Neuronal stem cell (in vitro differentiated cells): ENCODE data around the gene DHX30.

Experiments used
- DNase-seq: peaks from one replicate; pipeline ENCODE4 v3.0.0-alpha.2; 2013; ENCODE audit warnings: low spot score
- H2AFZ ChIP-seq: one replicate; pipeline ENCODE4 v1.6.1; 2013; ENCODE audit warnings: mild to moderate bottlenecking, low read length, inconsistent platforms
- H2AK5ac ChIP-seq: 2 replicates; pipeline ENCODE4 v1.6.1; 2013; ENCODE audit warnings: low read depth, mild to moderate bottlenecking, inconsistent platforms, low read length, moderate library complexity, mixed read lengths
- H2BK120ac ChIP-seq: 2 replicates; pipeline ENCODE4 v1.6.1; 2013; ENCODE audit warnings: low read depth, mild to moderate bottlenecking, inconsistent platforms, low read length, moderate library complexity, mixed read lengths
- H2BK12ac ChIP-seq: one replicate; pipeline ENCODE4 v1.6.1; 2013; ENCODE audit warnings: low read length, inconsistent platforms
- H2BK15ac ChIP-seq: 2 replicates; pipeline ENCODE4 v1.6.1; 2013; ENCODE audit warnings: mild to moderate bottlenecking, low read length, inconsistent platforms, mixed read lengths
- H2BK5ac ChIP-seq: one replicate; pipeline ENCODE4 v1.6.1; 2013; ENCODE audit warnings: inconsistent platforms, mild to moderate bottlenecking, low read length, moderate library complexity
- H3K14ac ChIP-seq: one replicate; pipeline ENCODE4 v1.6.1; 2013; ENCODE audit warnings: low read length, inconsistent platforms
- H3K18ac ChIP-seq: 2 replicates; pipeline ENCODE4 v1.6.1; 2013; ENCODE audit warnings: low read length, inconsistent platforms
- H3K23ac ChIP-seq: 2 replicates; pipeline ENCODE4 v1.6.1; 2013; ENCODE audit warnings: low read depth, mild to moderate bottlenecking, mixed read lengths, low read length, inconsistent platforms; ENCODE audit not compliant: poor library complexity
- H3K27ac ChIP-seq: replicated peaks from 3 replicates; pipeline ENCODE4 v1.5.1; 2013; ENCODE audit warnings: low read length, inconsistent platforms
- H3K27me3 ChIP-seq, 3 experiments: 2 replicates each; pipeline ENCODE4 v1.6.1; 2013; ENCODE audit warnings: low read length in 3 of 3, mild to moderate bottlenecking in 2 of 3, inconsistent platforms in 1 of 3, low read depth in 1 of 3, mixed read lengths in 1 of 3, moderate library complexity in 1 of 3; ENCODE audit not compliant: control insufficient read depth in 3 of 3, insufficient read depth in 3 of 3
- H3K36me3 ChIP-seq, 2 donors: replicated peaks in 1 of 2; 2 replicates each; pipeline ENCODE4 v1.6.1; 2013; ENCODE audit warnings: low read length in 2 of 2; ENCODE audit not compliant: control insufficient read depth in 2 of 2, insufficient read depth in 2 of 2
- H3K4ac ChIP-seq: 2 replicates; pipeline ENCODE4 v1.6.1; 2013; ENCODE audit warnings: inconsistent platforms, mild to moderate bottlenecking, low read length, moderate library complexity
- H3K4me1 ChIP-seq, 2 donors: 1 replicate in 1 of 2; 2 replicates in 1 of 2; pipeline ENCODE4 v1.6.1; 2013; ENCODE audit warnings: low read length in 2 of 2, low read depth in 1 of 2; ENCODE audit not compliant: control insufficient read depth in 2 of 2, insufficient read depth in 1 of 2
- H3K4me2 ChIP-seq: one replicate; pipeline ENCODE4 v1.6.1; 2013; ENCODE audit warnings: mild to moderate bottlenecking, low read length, inconsistent platforms; ENCODE audit not compliant: insufficient read depth, poor library complexity, severe bottlenecking
- H3K4me3 ChIP-seq, 2 donors: 2 replicates each; pipeline ENCODE4 v1.5.1; 2013; ENCODE audit warnings: low read length in 2 of 2, mild to moderate bottlenecking in 2 of 2, inconsistent platforms in 1 of 2, moderate library complexity in 1 of 2
- H3K79me1 ChIP-seq: one replicate; pipeline ENCODE4 v1.6.1; 2013; ENCODE audit warnings: low read depth, mild to moderate bottlenecking, inconsistent platforms, low read length, moderate library complexity
- H3K9ac ChIP-seq: one replicate; pipeline ENCODE4 v1.6.1; 2013; ENCODE audit warnings: mild to moderate bottlenecking, low read depth, low read length, inconsistent platforms; ENCODE audit not compliant: poor library complexity
- H3K9me3 ChIP-seq, 2 donors: replicated peaks in 1 of 2; 2 replicates each; pipeline versions ENCODE3 to v1.6.1; 2013; ENCODE audit warnings: low read length in 2 of 2, mild to moderate bottlenecking in 2 of 2, inconsistent platforms in 1 of 2, low read depth in 1 of 2, mixed read lengths in 1 of 2, moderate library complexity in 1 of 2; ENCODE audit not compliant: control insufficient read depth in 2 of 2, insufficient read depth in 1 of 2
- H4K8ac ChIP-seq: one replicate; pipeline ENCODE4 v1.6.1; 2013; ENCODE audit warnings: low read depth, mild to moderate bottlenecking, inconsistent platforms, low read length, moderate library complexity
- H4K91ac ChIP-seq: one replicate; pipeline ENCODE4 v1.6.1; 2013; ENCODE audit warnings: low read length, low read depth, mild to moderate bottlenecking, inconsistent platforms; ENCODE audit not compliant: poor library complexity
- WGBS, 2 donors: extraction: QIAGEN DNeasy Blood & Tissue Kit; methylation state at CpG; one replicate each; pipeline ENCODE4 v1.1.7; 2013; ENCODE audit warnings: missing lambda C conversion rate in 2 of 2, mixed read lengths in 1 of 2; ENCODE audit not compliant: insufficient read length in 2 of 2, insufficient replicate concordance in 1 of 2; ENCODE audit errors: extremely low coverage in 2 of 2; 5-methylcytosine and 5-hydroxymethylcytosine counted together

Gene DHX30

DNA sequence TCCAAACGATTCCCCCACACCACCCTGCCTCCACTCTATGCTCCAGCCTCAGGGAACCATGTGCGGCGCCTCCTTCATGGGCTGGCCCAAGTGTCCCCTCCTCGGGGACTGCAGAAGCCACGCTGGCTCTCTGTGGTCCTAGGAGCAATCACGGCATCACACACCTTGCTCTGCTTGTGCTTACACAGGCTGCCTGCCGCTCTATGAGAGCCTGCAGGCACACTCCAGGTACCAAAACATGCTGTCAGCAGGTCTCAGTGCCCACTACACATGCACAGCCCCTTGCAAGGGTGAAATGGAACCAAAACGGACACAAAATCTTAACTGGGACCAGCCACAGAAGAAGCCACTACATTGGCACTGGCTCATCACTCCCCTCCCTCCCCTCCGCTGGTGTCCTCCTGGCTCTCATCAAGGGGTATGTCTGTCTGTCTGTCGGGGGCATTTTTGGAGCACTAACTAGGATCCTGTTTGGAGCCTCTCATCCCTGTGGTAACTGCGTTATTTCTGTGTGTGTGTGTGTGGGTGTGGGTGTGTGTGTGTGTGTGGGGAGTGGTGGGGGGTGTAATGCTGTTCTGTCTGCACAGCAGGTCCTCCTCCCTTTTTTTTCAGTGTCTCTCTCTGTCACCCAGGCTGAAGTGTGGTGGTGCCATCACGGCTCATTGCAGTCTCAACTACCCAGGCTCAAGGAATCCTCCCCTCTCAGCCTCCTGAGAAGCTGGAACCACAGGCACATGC is 60.6 kb downstream of the DHX30 start:
- H2BK5ac ChIP-seq = peak overlapping the region; percentile 63
- H2BK120ac ChIP-seq = no peak overlapping the region
- H3K4me2 ChIP-seq = no peak overlapping the region
- H3K23ac ChIP-seq = peak overlapping the region; percentile 82
- H4K8ac ChIP-seq = no peak overlapping the region
- H3K79me1 ChIP-seq = peaks cover 4% of the 10 kb centered on the region
- peak overlapping the region; percentile 91 for H3K4ac ChIP-seq
- H3K27ac ChIP-seq = no peak overlapping the region
- no peak overlapping the region for H3K9ac ChIP-seq
- H3K4me1 ChIP-seq = peaks cover 0 to 8% of the 10 kb centered on the region in 2 donors
- no peak overlapping the region for H3K14ac ChIP-seq
- H3K36me3 ChIP-seq = peaks cover 33 to 75% of the 10 kb centered on the region in 2 donors
- no peak overlapping the region for H2AFZ ChIP-seq
- no peak for DNase-seq
- no peak overlapping the region for H2BK15ac ChIP-seq
- peak overlapping the region; percentile 78 for H3K18ac ChIP-seq
- H3K27me3 ChIP-seq = no peaks in the 10 kb centered on the region
- H2AK5ac ChIP-seq = no peak overlapping the region
- no peak overlapping the region for H2BK12ac ChIP-seq
- H3K4me3 ChIP-seq = no peak overlapping the region
- no peaks in the 10 kb centered on the region for H3K9me3 ChIP-seq
- no peak overlapping the region for H4K91ac ChIP-seq
- WGBS, 2 donors = no CpG with 5 or more reads among the region's 12 CpGs

DNA sequence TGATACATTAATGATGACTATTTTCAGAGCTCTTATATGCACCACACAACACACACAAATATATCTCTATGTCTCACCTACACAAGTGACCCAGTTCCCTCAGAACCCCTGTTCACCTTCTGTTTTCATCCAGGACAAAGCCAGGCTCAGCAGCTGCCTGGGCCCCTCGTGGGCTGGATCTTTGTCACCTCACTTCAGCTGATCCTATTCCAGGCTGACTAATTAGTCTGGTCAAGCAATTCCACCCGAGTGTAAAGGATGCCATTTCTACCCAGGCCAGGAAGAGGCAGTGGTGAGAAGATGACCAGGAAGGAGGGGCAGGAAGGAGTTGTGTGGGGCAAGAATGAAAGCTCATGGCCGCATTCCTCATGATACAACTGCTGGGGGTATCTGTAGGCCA is 62.3 kb downstream of the DHX30 start:
- H3K18ac ChIP-seq = no peak overlapping the region
- H2AK5ac ChIP-seq = no peak overlapping the region
- no peak overlapping the region for H3K4me3 ChIP-seq
- no peak overlapping the region for H3K27ac ChIP-seq
- H2BK12ac ChIP-seq = no peak overlapping the region
- H3K14ac ChIP-seq = no peak overlapping the region
- H2BK5ac ChIP-seq = no peak overlapping the region
- H2BK120ac ChIP-seq = no peak overlapping the region
- no peak overlapping the region for H3K9ac ChIP-seq
- no peaks in the 10 kb centered on the region for H3K9me3 ChIP-seq
- no peak overlapping the region for H3K23ac ChIP-seq
- peaks cover 4% of the 10 kb centered on the region for H3K79me1 ChIP-seq
- H3K4me2 ChIP-seq = no peak overlapping the region
- no peak overlapping the region for H2BK15ac ChIP-seq
- no peak for DNase-seq
- no peak overlapping the region for H2AFZ ChIP-seq
- no CpG with 5 or more reads among the region's 3 CpGs for WGBS, 2 donors
- peaks cover 0 to 8% of the 10 kb centered on the region in 2 donors for H3K4me1 ChIP-seq
- H3K27me3 ChIP-seq = no peaks in the 10 kb centered on the region
- H3K4ac ChIP-seq = no peak overlapping the region
- no peak overlapping the region for H4K8ac ChIP-seq
- H4K91ac ChIP-seq = no peak overlapping the region
- peaks cover 35 to 79% of the 10 kb centered on the region in 2 donors for H3K36me3 ChIP-seq

GRCh38 chr3:47867451-47868044 is 64.6 kb downstream of the DHX30 start:
- Histone ChIP-seq H3K4me2 (no peak overlapping the region), H3K27me3 (no peaks in the 10 kb centered on the region), H3K4ac (no peak overlapping the region), H3K27ac (no peak overlapping the region), H2BK5ac (no peak overlapping the region), H2BK120ac (no peak overlapping the region), H3K14ac (no peak overlapping the region), H3K9me3 (no peaks in the 10 kb centered on the region), H3K9ac (no peak overlapping the region), H3K23ac (no peak overlapping the region), H3K4me3 (no peak overlapping the region), H2BK15ac (no peak overlapping the region), H3K18ac (no peak overlapping the region), H2AK5ac (no peak overlapping the region), H3K79me1 (peaks cover 4% of the 10 kb centered on the region), H4K91ac (no peak overlapping the region), H4K8ac (no peak overlapping the region), H3K36me3 (peaks cover 49 to 91% of the 10 kb centered on the region in 2 donors), H2BK12ac (no peak overlapping the region), H2AFZ (no peak overlapping the region), H3K4me1 (peaks cover 0 to 8% of the 10 kb centered on the region in 2 donors)
- no CpG with 5 or more reads among the region's 8 CpGs for WGBS, 2 donors
- DNase-seq = no peak

DNA sequence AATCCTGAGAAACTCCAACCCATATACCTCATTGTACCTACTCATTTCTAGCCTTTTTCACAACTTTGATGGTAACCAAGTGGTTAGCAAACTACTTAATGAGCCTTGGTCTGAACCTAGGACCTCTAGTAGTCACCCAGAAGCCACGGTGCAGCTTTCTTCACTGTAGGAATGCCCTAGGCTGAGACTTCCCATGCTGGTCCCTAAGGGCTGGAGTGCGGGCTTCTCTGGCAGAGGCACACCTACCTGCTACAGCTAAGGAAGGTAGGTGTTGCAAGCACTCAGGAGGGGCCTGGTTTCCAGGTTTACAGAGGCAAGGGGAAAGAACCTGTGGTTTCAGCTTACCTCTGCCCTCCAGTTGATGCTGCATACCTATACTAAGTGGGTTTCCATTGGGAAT is 65.4 kb downstream of the DHX30 start:
- Histone ChIP-seq H3K79me1 (peaks cover 3% of the 10 kb centered on the region), H3K4me1 (peaks cover 0 to 8% of the 10 kb centered on the region in 2 donors), H3K23ac (no peak overlapping the region), H3K27ac (no peak overlapping the region), H3K27me3 (no peaks in the 10 kb centered on the region), H2AK5ac (no peak overlapping the region), H3K9ac (no peak overlapping the region), H2BK5ac (no peak overlapping the region), H3K18ac (no peak overlapping the region), H3K4me3 (no peak overlapping the region), H3K4me2 (no peak overlapping the region), H2BK12ac (no peak overlapping the region), H2BK15ac (no peak overlapping the region), H2AFZ (no peak overlapping the region), H2BK120ac (no peak overlapping the region), H3K14ac (no peak overlapping the region), H3K36me3 (peaks cover 48 to 91% of the 10 kb centered on the region in 2 donors), H4K8ac (no peak overlapping the region), H3K9me3 (no peaks in the 10 kb centered on the region), H4K91ac (no peak overlapping the region), H3K4ac (no peak overlapping the region)
- WGBS, 2 donors = no CpG with 5 or more reads among the region's 2 CpGs
- DNase-seq = no peak
